ENCODE results near the gene SPSB2.

The SPSB2 gene

DNA sequence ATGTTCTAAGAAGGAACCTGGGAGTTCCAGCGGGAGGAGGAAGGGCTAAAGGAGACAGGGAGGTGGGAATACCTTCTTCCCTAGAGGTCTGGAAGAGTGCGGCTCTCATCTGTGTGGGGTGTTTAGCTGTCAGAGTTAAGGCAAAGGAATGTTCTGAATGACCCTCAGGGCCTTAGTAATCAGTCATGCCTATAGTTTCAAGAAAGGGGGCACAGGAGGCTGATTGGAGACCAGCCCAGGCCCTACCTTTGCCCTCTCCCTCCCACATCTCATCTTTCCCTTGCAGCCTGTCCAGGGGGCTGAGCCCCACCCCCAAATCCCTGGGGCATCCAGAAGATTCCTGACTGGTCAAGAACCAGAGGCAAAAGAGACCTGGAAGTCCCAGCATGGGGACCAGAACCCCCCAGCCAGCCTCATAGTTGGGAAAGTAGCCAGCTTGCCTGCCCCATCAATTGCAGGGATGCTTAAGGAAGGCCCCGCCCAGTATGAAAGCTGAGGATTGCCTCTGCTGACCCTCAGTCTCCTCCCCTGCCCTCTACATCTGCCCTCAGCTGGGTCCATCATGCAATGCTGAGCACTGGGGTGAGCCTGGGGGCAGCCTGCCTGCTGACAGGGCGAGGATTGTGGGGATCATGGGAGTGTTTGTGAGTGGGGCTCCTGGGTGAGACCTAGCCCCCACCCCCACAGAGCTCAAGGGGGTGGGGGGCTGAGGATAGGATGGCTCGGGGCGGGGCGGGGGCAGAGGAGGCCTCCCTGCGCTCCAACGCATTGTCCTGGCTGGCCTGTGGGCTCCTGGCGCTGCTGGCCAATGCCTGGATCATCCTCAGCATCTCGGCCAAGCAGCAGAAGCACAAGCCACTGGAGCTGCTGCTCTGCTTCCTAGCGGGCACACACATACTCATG is 49.7 kb downstream of the SPSB2 start:
- no peak for DNase-seq (ENCODE audit: extremely low read depth in 1 of 2, low read depth in 1 of 2)

DNA sequence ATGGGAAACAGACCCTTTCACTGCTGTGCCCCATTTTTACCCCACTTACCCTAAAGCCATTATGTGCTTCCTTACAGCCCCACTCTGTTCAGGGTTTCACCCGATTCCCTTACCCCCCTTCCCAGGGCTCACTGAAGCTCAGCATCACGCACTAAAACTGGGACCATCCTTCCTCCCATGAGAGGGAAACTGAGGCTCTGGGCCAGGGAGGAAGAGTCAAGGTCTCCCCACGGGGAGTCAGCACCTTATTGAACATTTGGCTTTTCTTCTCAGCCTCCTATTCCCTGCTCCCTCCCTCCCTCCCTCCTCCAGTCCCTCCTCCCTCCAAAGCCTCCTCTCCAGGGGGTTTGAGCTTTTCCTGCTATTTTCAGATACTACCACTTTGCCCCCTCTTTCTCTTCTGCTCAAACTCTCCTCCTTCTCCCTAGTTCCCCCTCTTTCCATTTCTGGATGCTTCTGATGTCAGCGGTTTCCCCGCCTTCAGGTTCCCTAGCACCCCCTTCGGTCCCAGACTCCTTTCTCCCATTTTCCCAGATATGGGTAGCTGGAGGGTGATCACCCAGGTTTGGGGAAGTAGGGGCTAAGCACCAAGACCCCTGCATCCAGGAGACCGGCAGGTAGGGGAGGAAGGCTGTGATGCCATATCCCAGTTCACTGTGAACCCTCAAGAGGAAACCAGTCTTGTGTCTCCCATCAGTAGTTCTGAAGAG is 50.5 kb downstream of the SPSB2 start:
- DNase-seq (ENCODE audit: extremely low read depth in 1 of 2, low read depth in 1 of 2), result no peak

- DNase-seq (ENCODE audit: extremely low read depth in 1 of 2, low read depth in 1 of 2), result no peak
These were observed 51.3 kb downstream of the SPSB2 start, which contains the start of gene GPR162 for GRCh38 chr12:6821591-6822425. Gene GPR162 (plus strand): TSS chr12:6821821. CDS start chr12:6823899, 2,078 bp downstream.

Measured in stimulated activated CD8-positive, alpha-beta memory T cell treated with anti-CD3 and anti-CD28 coated beads, Interleukin-7, amount 100 ng/mL, for 48 hours (primary cell).